Trophoblast cell (in vitro differentiated cells and primary cell): ENCODE results near the gene VPS13D.

Experiments used
- DNase-seq, 2 donors: peaks; one replicate each; pipeline ENCODE4 v3.0.0-alpha.2; 2016
- H2AFZ ChIP-seq: 2 replicates; pipeline ENCODE4 v1.6.1; 2013; ENCODE audit warnings: low read length, moderate library complexity, mild to moderate bottlenecking; ENCODE audit not compliant: insufficient read depth, poor library complexity
- H2AK5ac ChIP-seq: 2 replicates; pipeline ENCODE4 v1.6.1; 2013; ENCODE audit warnings: mild to moderate bottlenecking, low read length
- H2BK120ac ChIP-seq: 2 replicates; pipeline ENCODE4 v1.6.1; 2013; ENCODE audit warnings: low read length, mild to moderate bottlenecking, moderate library complexity; ENCODE audit not compliant: insufficient read depth, poor library complexity
- H2BK12ac ChIP-seq: 2 replicates; pipeline ENCODE4 v1.6.1; 2013; ENCODE audit warnings: mild to moderate bottlenecking, low read length, moderate library complexity
- H2BK5ac ChIP-seq: 2 replicates; pipeline ENCODE4 v1.6.1; 2013; ENCODE audit warnings: low read length, low read depth, moderate library complexity, mild to moderate bottlenecking; ENCODE audit not compliant: poor library complexity
- H3K14ac ChIP-seq: 2 replicates; pipeline ENCODE4 v1.6.1; 2013; ENCODE audit warnings: mild to moderate bottlenecking, low read length
- H3K18ac ChIP-seq: 2 replicates; pipeline ENCODE4 v1.6.1; 2013; ENCODE audit warnings: mild to moderate bottlenecking, low read length
- H3K23ac ChIP-seq: 2 replicates; pipeline ENCODE4 v1.6.1; 2013; ENCODE audit warnings: low read length
- H3K27ac ChIP-seq: 2 replicates; pipeline ENCODE4 v1.5.1; 2013; ENCODE audit warnings: low read depth, mild to moderate bottlenecking, inconsistent platforms, low read length, moderate library complexity
- H3K27me3 ChIP-seq: 2 replicates; pipeline ENCODE4 v1.6.1; 2013; ENCODE audit warnings: inconsistent platforms, mild to moderate bottlenecking, low read length, moderate library complexity; ENCODE audit not compliant: insufficient read depth
- H3K36me3 ChIP-seq, 2 experiments: 1 replicate in 1 of 2; 2 replicates in 1 of 2; pipeline ENCODE4 v1.6.1; 2013; ENCODE audit warnings: low read length in 2 of 2, mild to moderate bottlenecking in 2 of 2, moderate library complexity in 1 of 2; ENCODE audit not compliant: insufficient read depth in 2 of 2, control insufficient read depth in 1 of 2
- H3K4ac ChIP-seq: 2 replicates; pipeline ENCODE4 v1.6.1; 2013; ENCODE audit warnings: low read depth, mild to moderate bottlenecking, low read length, moderate library complexity
- H3K4me1 ChIP-seq, 2 experiments: 1 replicate in 1 of 2; 2 replicates in 1 of 2; pipeline ENCODE4 v1.6.1; 2013; ENCODE audit warnings: low read length in 2 of 2, mild to moderate bottlenecking in 2 of 2, moderate library complexity in 1 of 2; ENCODE audit not compliant: insufficient read depth in 2 of 2, control insufficient read depth in 1 of 2
- H3K4me2 ChIP-seq: 2 replicates; pipeline ENCODE4 v1.6.1; 2013; ENCODE audit warnings: inconsistent platforms, mild to moderate bottlenecking, low read length, moderate library complexity
- H3K4me3 ChIP-seq: 2 replicates; pipeline ENCODE4 v1.5.1; 2013; ENCODE audit warnings: mild to moderate bottlenecking, low read depth, low read length, inconsistent platforms
- H3K79me1 ChIP-seq: one replicate; pipeline ENCODE4 v1.6.1; 2013; ENCODE audit warnings: low read length
- H3K79me2 ChIP-seq: 2 replicates; pipeline ENCODE4 v1.6.1; 2013; ENCODE audit warnings: low read length, mild to moderate bottlenecking; ENCODE audit not compliant: control insufficient read depth, insufficient read depth, poor library complexity
- H3K9ac ChIP-seq: 2 replicates; pipeline ENCODE4 v1.6.1; 2013; ENCODE audit warnings: mild to moderate bottlenecking, low read length
- H3K9me3 ChIP-seq: 2 replicates; pipeline ENCODE4 v1.6.1; 2013; ENCODE audit warnings: low read depth, mild to moderate bottlenecking, control low read depth, inconsistent platforms, low read length; ENCODE audit not compliant: insufficient read depth
- H4K12ac ChIP-seq: 2 replicates; pipeline ENCODE4 v1.6.1; 2013; ENCODE audit warnings: low read depth, mild to moderate bottlenecking, low read length, moderate library complexity
- H4K8ac ChIP-seq: 2 replicates; pipeline ENCODE4 v1.6.1; 2013; ENCODE audit warnings: low read depth, mild to moderate bottlenecking, low read length, moderate library complexity
- H4K91ac ChIP-seq: one replicate; pipeline ENCODE4 v1.6.1; 2013; ENCODE audit warnings: low read depth, mild to moderate bottlenecking, low read length, moderate library complexity
- WGBS: extraction: QIAGEN DNeasy Blood & Tissue Kit; methylation state at CpG from one replicate; pipeline ENCODE4 v1.1.7; 2013; ENCODE audit warnings: missing lambda C conversion rate; ENCODE audit not compliant: insufficient read length, insufficient coverage; ENCODE audit errors: extremely low coverage; 5-methylcytosine and 5-hydroxymethylcytosine counted together

VPS13D gene

GRCh38 chr1:12228979-12229378 is 851 bp upstream of the VPS13D start:
- Histone ChIP-seq H4K8ac (no peak overlapping the region), H2BK5ac (no peak overlapping the region), H3K27ac (no peak overlapping the region), H3K36me3 (no peaks in the 10 kb centered on the region), H3K4me1 (peaks cover 3 to 5% of the 10 kb centered on the region in 2 experiments), H3K4me3 (no peak overlapping the region), H3K14ac (no peak overlapping the region), H4K91ac (no peak overlapping the region), H3K27me3 (no peaks in the 10 kb centered on the region), H3K9ac (no peak overlapping the region), H3K18ac (no peak overlapping the region), H3K79me1 (peaks cover 5% of the 10 kb centered on the region), H2AFZ (no peak overlapping the region), H3K4me2 (no peak overlapping the region), H3K4ac (no peak overlapping the region), H3K9me3 (no peaks in the 10 kb centered on the region), H3K79me2 (peaks cover 5% of the 10 kb centered on the region), H2BK12ac (no peak overlapping the region), H2BK120ac (no peak overlapping the region), H4K12ac (no peak overlapping the region), H2AK5ac (no peak overlapping the region), H3K23ac (no peak overlapping the region)
- WGBS: no CpG with 5 or more reads among the region's 7 CpGs
- no peak for DNase-seq

GRCh38 chr1:12229386-12229834 is 420 bp upstream of the VPS13D start:
- H3K4me1 ChIP-seq: peaks cover 3 to 5% of the 10 kb centered on the region in 2 experiments
- H3K79me1 ChIP-seq: peaks cover 5% of the 10 kb centered on the region
- no peak overlapping the region for H3K4me3 ChIP-seq
- H3K9ac ChIP-seq: no peak overlapping the region
- H3K14ac ChIP-seq: no peak overlapping the region
- H3K4ac ChIP-seq: no peak overlapping the region
- H3K23ac ChIP-seq: no peak overlapping the region
- no peaks in the 10 kb centered on the region for H3K27me3 ChIP-seq
- H2AK5ac ChIP-seq: no peak overlapping the region
- H3K4me2 ChIP-seq: no peak overlapping the region
- peaks cover 5% of the 10 kb centered on the region for H3K79me2 ChIP-seq
- peak overlapping the region; percentile 25 for H4K8ac ChIP-seq
- no peak for DNase-seq
- H4K91ac ChIP-seq: no peak overlapping the region
- H2AFZ ChIP-seq: peak overlapping the region; percentile 57
- H2BK12ac ChIP-seq: no peak overlapping the region
- WGBS: no CpG with 5 or more reads among the region's 13 CpGs
- H3K27ac ChIP-seq: no peak overlapping the region
- H3K9me3 ChIP-seq: no peaks in the 10 kb centered on the region
- no peak overlapping the region for H2BK120ac ChIP-seq
- H2BK5ac ChIP-seq: no peak overlapping the region
- H3K18ac ChIP-seq: no peak overlapping the region
- no peak overlapping the region for H4K12ac ChIP-seq
- H3K36me3 ChIP-seq: no peaks in the 10 kb centered on the region

- no CpG with 5 or more reads among the region's 36 CpGs for WGBS
- peak overlapping the region; percentile 71 for H3K14ac ChIP-seq
These were observed 882 bp downstream of the VPS13D start for GRCh38 chr1:12230549-12231275.

GRCh38 chr1:12231276-12231595 is 1.4 kb downstream of the VPS13D start:
- Histone ChIP-seq H2BK120ac (no peak overlapping the region), H4K8ac (no peak overlapping the region), H3K4ac (no peak overlapping the region), H3K27ac (peak overlapping the region; percentile 0), H3K18ac (peak overlapping the region; percentile 62), H3K79me2 (peaks cover 5% of the 10 kb centered on the region), H2AFZ (no peak overlapping the region), H2AK5ac (no peak overlapping the region), H4K12ac (no peak overlapping the region), H3K4me3 (peak overlapping the region; percentile 86), H2BK12ac (no peak overlapping the region), H3K23ac (no peak overlapping the region), H3K9me3 (no peaks in the 10 kb centered on the region), H4K91ac (peak overlapping the region; percentile 25), H3K9ac (no peak overlapping the region), H3K14ac (no peak overlapping the region), H3K27me3 (no peaks in the 10 kb centered on the region), H2BK5ac (no peak overlapping the region), H3K79me1 (peaks cover 5% of the 10 kb centered on the region), H3K4me2 (peak overlapping the region; percentile 70), H3K36me3 (peaks cover 2 to 4% of the 10 kb centered on the region in 2 experiments), H3K4me1 (peaks cover 3 to 5% of the 10 kb centered on the region in 2 experiments)
- peak in 1 of 2 donors; percentile 46 for DNase-seq
- no CpG with 5 or more reads among the region's 4 CpGs for WGBS

More at GRCh38 chr1:12230549-12231275, 882 bp downstream of the VPS13D start:
- peak overlapping the region; percentile 86 for H3K4me3 ChIP-seq
- peaks cover 5% of the 10 kb centered on the region for H3K79me2 ChIP-seq
- H2BK12ac ChIP-seq: no peak overlapping the region
- peak overlapping the region; percentile 78 for H2AFZ ChIP-seq
- peak overlapping the region; percentile 70 for H3K4me2 ChIP-seq
- H3K79me1 ChIP-seq: peaks cover 5% of the 10 kb centered on the region
- peak overlapping the region; percentile 6 for H4K12ac ChIP-seq
- H3K36me3 ChIP-seq: peaks cover 2 to 3% of the 10 kb centered on the region in 2 experiments
- peaks cover 3 to 5% of the 10 kb centered on the region in 2 experiments for H3K4me1 ChIP-seq
- DNase-seq: peak; percentile 32 to 47
- no peak overlapping the region for H3K23ac ChIP-seq
- H3K27me3 ChIP-seq: no peaks in the 10 kb centered on the region
- H3K18ac ChIP-seq: peak overlapping the region; percentile 85
- no peak overlapping the region for H2AK5ac ChIP-seq
- H4K8ac ChIP-seq: peak overlapping the region; percentile 87
- H2BK5ac ChIP-seq: peak overlapping the region; percentile 2
- H3K27ac ChIP-seq: peak overlapping the region; percentile 0
- H3K4ac ChIP-seq: peak overlapping the region; percentile 49
- peak overlapping the region; percentile 90 for H3K9ac ChIP-seq
- peak overlapping the region; percentile 64 for H4K91ac ChIP-seq
- H3K9me3 ChIP-seq: no peaks in the 10 kb centered on the region
- H2BK120ac ChIP-seq: no peak overlapping the region
